Posterior vena cava (tissue), 2 donors: ENCODE data around the gene PBX2. TPM values are rescaled to one million over a fixed set of nuclear protein-coding genes. Genes with fewer than 3 reads are reported as not detected.
"Not testable (repeated sequence)": the region's sequence is repeated elsewhere in the genome, so short reads cannot be mapped to it uniquely, and the experiment has no call there.

ENCODE experiments used
- DNase-seq: peaks from one replicate; pipeline ENCODE4 v3.0.0-alpha.2; 2020; ENCODE audit warnings: low spot score
- intact Hi-C, 2 donors: fragments of 100-400 bp; cut with DNase I; formaldehyde crosslinking; loops; one replicate each; pipeline versions ENCODE4 v1.14.1 to v1.14.2; 2022 to 2023
- total RNA-seq, 2 donors: library from RNA; stranded (reverse); fragmentation: NEBNext Ultra II Directional; extraction: Animal tissue kit (Norgen Biotek cat#: 25700); gene quantifications; one replicate each; pipeline ENCODE4 v1.2.1, GENCODE V29; 2021
- donor health status: DM: yes; HTN: yes; CAD: no.
- donor health status: DM: yes; HTN: yes; CAD: no.

PBX2 gene
- total RNA-seq, 2 donors from 2014 or later: 49.4 to 53.1 TPM

- intact Hi-C loops: loop anchor here in 1 of 2 donors (5.0 kb wide), 1 partner anchor 37 kb away; no protein-coding TSS in a partner anchor
- peak; percentile 83 for DNase-seq
These were observed 35.4 kb downstream of the PBX2 start for GRCh38 chr6:32154514-32155161.

DNA sequence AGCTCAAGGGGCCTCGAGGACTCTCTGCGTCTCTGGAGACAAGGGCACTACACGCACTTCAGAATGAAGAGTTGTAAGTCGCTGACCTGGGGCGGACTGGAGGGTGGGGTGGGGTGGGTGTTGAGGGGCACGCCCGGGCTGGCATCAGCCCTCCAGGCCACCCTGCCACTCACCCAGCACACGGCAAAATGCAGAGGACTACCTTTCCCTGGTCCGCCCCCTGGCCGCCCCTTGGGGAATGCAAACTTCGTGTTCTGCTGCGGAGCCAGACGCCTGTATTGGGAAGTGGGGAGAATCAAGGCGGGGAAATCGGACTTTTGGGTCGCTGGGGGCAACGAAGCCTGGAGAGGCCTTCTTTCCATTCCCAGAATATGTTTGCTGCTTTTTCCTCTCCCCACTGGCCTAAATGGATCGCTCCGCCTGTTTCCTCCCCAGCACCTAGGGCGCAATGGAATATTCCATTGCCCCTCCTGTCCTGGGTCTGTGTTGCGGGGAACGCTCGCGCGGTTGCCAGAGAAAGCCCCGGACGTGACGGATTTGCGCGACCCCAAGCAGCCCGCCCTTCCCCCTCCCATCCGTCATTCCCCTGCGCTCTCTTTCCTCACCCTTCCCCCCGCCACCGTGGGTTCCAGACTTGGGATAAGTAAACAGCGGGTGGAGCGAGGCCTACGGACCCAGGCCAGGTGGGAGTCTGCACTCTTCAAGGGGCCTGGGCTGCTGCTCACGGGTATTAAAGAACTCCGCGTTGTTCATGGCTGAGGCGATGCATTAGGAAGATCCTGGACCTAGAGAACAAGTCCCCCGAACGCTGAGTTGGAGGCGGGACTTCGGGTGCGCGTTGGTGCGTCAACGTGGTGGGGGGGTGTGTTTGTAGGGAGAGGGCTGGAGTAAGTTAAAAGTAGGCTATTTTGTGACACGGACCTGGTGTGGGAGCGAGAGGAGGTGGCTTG, 36.2 kb downstream of the PBX2 start, which contains the start of gene PPT2:
Gene PPT2, plus strand, starts transcription at position 578 of the 950 bp plus-strand sequence. CDS start 454 bp downstream, outside the sequence.
- intact Hi-C loops: no loop called here
- peak; percentile 96 for DNase-seq

GRCh38 chr6:32152769-32153563, 37.0 kb downstream of the PBX2 start:
- intact Hi-C loops: no loop called here
- DNase-seq: no peak

- intact Hi-C loops: no loop called here
- no peak for DNase-seq
These were observed 37.9 kb downstream of the PBX2 start, which contains the start of gene PRRT1 for GRCh38 chr6:32151863-32152768. Gene PRRT1, minus strand, starts transcription at chr6:32151939. Its CDS starts 112 bp downstream, at chr6:32151827.

- intact Hi-C loops: no loop called here
- peak; percentile 40 for DNase-seq
These were observed 38.7 kb downstream of the PBX2 start for GRCh38 chr6:32151181-32151862.

DNA sequence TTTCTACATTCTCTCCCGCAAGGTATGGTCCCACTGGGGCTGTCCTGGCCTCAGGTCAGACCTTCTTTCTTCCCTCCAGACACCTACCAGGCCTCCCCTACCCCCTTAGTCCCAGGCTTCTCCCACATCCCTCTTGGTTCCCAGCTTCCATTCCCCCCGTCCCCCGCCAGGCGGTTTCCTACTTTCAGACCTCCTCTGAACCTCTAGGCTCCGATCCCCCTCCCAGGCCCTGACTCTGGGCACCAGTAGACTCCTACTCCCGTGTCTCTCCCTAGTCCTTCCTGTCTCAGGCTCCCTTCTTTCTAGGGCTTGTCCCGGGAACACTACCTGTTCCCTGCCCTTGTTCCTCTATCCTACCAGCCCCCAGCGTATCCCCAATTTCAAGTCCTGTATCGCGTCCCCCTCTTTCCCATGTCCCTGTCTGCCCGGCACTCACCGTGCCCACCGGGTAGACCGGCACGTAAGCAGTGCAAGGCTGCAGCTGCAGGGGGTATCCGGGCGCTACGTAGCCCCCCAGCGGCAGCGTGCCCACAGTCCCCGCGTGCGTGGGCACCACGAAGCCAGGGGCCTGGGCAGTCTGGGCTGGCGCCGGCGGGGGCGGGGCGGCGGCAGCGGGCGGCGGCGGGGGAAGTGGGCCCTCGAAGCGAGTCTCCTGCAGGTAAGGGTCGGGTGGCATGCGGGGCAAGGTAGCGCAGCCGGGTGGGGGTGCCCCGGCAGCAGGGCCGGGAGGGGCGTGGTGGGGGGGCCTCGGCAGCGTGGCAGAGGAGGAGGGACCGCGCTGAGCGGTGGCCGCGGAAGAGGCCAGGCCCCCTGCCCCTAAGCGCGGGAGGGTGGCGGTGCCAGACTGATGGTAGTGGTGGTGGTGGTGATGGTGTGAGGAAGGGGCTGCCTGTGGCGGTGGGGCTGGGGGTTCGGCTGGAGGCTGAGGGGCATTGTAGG, 39.8 kb downstream of the PBX2 start:
- intact Hi-C loops: no loop called here
- peak; percentile 71 for DNase-seq

- intact Hi-C loops: no loop called here
- no peak for DNase-seq
These were observed 40.8 kb downstream of the PBX2 start for GRCh38 chr6:32149092-32149755.

DNA sequence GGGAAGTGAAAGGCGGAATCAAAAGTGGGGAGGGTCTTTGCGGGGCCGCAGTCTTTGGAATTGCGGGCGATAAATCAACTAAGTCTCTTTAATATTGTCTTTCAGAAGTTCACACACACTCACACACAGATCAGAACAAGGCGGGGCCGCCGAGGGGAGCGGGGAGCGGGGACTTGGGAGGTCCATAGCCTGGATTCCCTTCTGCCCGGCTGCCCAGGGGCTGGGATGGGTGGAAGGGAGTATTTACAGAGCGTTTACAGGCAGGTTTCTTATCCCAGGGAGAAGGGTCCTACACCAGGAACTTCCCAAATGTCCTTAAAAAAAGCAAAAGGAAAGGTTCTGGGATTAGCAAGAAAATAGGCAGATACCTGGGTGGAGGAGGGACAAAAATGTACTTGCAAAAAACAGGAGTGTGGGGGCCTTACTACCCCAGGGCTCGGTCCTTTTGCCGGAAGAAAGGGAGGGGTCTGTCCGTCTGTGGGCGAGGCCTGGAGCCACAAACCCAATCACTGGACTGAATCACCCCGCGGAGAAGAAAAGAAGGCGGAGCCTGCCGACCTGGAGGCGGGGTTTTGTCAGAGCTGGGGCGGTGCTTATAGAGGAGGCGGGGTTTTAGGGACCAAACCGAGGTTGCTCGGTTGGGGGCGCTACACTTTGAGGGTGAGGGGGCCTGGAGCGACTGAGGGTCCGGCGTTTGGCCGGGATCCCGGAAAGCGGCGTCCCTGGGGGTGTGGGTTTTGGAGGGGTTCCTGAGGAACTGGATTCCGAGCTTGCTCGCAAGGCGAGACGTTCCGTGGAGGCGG, 41.5 kb downstream of the PBX2 start:
- intact Hi-C loops: no loop called here
- DNase-seq: peak; percentile 90

DNA sequence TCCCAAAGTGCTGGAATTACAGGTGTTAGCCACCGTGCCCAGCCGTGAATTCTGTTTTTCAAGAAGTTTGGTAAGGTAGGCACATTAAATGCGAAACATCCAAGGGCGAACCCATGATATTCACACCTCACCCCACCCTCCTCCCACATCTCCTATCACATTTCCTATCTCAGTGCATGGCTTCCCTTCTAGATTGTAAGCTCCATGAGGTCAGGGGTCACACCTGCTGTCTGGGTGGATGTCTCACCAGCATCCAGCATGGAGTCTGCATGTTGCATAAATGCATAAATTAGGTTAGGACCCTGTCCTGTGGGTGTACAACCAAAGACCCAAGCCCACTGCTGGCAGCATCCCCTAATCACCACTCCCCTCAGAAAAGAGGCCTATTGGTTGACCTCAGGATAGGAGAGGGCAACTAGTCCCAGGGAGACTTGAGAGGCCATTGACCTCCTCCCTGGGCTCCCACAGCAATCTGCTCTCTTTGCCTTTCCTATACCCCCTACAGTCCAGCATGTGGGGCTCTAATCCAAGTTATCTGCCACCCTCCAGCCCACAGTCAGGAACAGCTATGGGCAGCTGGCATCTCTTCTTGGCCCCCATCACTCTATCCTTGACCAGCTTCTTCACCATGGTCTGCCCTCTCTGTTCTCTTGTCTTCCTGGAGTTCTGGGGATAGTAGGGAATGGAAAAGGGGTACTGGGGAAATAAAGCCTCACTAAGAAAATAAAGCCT, 42.4 kb downstream of the PBX2 start:
- intact Hi-C loops: no loop called here
- DNase-seq: no peak

DNA sequence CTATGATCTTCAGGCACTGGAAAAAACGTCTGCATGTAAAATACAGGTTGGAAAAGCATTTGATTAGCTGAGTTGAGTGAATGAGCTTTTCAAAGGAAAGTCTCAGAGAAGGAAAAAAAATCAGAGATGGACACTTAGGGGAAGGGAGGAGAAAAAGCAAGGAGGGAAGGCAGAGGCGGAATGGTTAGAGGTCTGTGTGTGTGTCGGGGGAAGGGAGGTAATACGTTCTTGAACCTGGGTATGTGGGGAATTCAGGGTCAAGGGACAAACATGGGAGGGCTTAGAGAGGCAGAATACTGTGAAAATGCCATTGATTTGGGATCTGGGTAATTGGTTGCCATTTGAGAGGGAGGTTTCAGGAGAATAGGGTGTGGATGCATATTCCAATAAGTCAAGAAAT, 43.3 kb downstream of the PBX2 start:
- intact Hi-C loops: no loop called here
- DNase-seq: no peak

DNA sequence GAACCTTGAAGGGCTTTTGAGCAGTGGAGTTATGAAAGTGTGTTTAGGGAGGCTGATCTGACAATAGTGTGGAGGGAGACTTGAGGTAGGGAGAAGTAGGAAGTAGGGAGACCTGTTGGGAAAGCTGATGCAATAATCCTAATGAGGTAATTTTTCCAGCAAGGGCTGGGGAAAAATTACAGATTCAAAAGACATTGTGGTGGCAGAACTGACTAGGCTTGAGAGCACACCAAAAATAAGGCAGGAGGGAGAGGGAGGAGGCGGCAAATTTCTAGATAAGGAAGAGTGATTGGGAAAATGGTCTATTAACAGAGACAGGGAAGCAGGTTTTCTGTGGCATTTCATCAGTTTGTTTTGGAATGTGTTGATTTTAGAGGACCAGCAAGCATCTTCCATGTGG, 43.7 kb downstream of the PBX2 start:
- DNase-seq: no peak
- intact Hi-C loops: no loop called here

- intact Hi-C loops, DNase-seq: not testable (repeated sequence)
These were observed 45.8 kb downstream of the PBX2 start for GRCh38 chr6:32144238-32144637.

DNA sequence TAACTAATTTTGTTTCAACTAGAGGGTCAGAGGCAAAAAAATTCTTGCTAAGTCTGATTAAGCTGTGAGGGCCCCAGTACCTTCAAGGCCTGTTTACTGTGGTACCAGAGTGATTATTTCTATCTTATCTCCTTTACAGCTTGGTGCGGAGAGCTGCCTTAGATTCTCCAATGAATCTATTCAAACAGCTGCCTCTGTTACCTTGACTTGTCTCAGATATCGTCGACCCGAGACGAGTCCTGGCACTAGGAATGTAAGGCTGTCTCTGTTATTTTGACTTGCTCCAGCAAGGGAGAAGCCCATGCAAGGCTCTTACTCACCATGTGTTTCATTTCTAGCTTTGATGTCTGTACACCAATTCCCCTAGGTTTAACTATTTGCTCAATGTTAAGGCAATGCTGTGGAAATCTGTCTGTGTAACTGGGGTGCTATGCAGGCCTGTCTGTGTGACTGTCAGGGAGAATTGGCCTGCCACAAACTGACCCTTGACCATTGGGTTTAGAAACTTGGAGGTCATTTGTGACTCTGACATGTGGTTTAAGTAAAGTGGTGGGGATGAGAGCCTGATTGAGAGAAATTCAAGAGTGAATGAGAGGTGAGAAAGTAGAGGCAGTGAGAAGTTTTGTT, 49.5 kb downstream of the PBX2 start:
- DNase-seq: no peak
- intact Hi-C loops: no loop called here

DNA sequence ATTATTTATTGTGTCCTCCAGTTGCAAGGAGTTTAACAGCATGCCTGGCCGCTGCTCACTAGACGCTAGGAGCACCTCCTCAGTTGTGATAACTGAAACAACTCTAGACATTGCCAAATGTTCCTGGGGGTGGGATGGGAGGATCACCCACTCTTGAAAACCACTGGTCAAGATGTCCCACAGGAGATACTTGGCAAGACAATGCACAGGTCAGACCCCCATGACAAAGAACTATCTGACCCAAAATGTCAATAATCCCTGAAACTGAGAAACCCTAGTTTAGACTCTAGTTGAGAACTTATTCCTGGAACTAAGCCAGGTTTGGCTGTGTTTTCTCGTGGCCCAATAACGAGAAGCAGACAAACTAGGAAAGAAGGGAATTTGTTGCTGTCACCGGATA, 50.4 kb downstream of the PBX2 start:
- intact Hi-C loops: no loop called here
- DNase-seq: no peak
